K562 (cell line): ENCODE results near the gene CEP192. TPM values are rescaled to one million over a fixed set of nuclear protein-coding genes. Genes with fewer than 3 reads are reported as not detected.

Source experiments
- HDAC8 ChIP-seq: fragments of 450-650 bp; IDR thresholded peaks from 2 replicates; pipeline ENCODE4 v1.6.1; 2016; ENCODE audit warnings: mild to moderate bottlenecking, missing genetic modification characterization, moderate library complexity, missing compliant biosample characterization
- KAT8 ChIP-seq: fragments of 450-650 bp; IDR thresholded peaks from 2 replicates; pipeline ENCODE4 v1.6.1; 2016; ENCODE audit warnings: low read depth, mild to moderate bottlenecking
- NFYB ChIP-seq: IDR thresholded peaks from 2 replicates; pipeline ENCODE4 v1.6.1; 2011; ENCODE audit warnings: mild to moderate bottlenecking, moderate library complexity; ENCODE audit not compliant: insufficient read length; ENCODE audit errors: extremely low read depth
- RNF2 ChIP-seq: sonication (generic); IDR thresholded peaks from 2 replicates; pipeline ENCODE4 v1.6.1; 2016
- RUNX1 ChIP-seq: sonication (generic); IDR thresholded peaks from 2 replicates; pipeline ENCODE4 v1.6.1; 2016; ENCODE audit warnings: antibody characterized with exemption, low read depth
- TCFL5 ChIP-seq: fragments of 250-450 bp; sonication (Bioruptor Pico); conservative IDR thresholded peaks from 2 replicates; pipeline ENCODE4 v1.6.1; 2021; ENCODE audit warnings: mild to moderate bottlenecking, moderate library complexity, matching md5 sums
- WHSC1 ChIP-seq: IDR thresholded peaks from one replicate; pipeline ENCODE4 v1.6.1; 2012; ENCODE audit warnings: low read length, control low read depth, inconsistent platforms
- ZNF444 ChIP-seq: fragments of 250-450 bp; sonication (Bioruptor Pico); IDR thresholded peaks from 2 replicates; pipeline ENCODE4 v1.4.0; 2020; ENCODE audit warnings: mild to moderate bottlenecking, moderate library complexity
- polyA plus RNA-seq, 8 experiments: library from polyadenylated mRNA; depleted of rRNA in 4 of 8; stranded (reverse) in 5 of 8; unstranded in 3 of 8; fragments of >200 nt; fragmentation: Nextera tagmentation in 2 of 8; fragmentation: Illumina TruSeq in 1 of 8; extraction: Ambion mirVana in 2 of 8; extraction: Trizol in 1 of 8; gene quantifications; 2 replicates each; pipeline versions ENCODE4 v1.2.1 to v1.2.3, GENCODE V29; 2011 to 2014; ENCODE audit warnings: inconsistent platforms in 1 of 8, missing spikeins in 1 of 8
- total RNA-seq, 7 experiments: library from RNA; depleted of rRNA in 6 of 7; stranded (reverse); fragments of >200 nt in 6 of 7; fragmentation: Illumina TruSeq in 2 of 7; extraction: Trizol in 2 of 7; gene quantifications; 2 replicates each; pipeline versions ENCODE4 v1.2.1 to v1.2.3, GENCODE V29; 2011 to 2021; ENCODE audit warnings: low replicate concordance in 1 of 7
- TF ChIP-seq, protein P1 (sequence below): fragments of 450-650 bp; IDR thresholded peaks from 2 replicates; pipeline ENCODE4 v1.6.1; 2016
- TF ChIP-seq, protein P2 (sequence below): fragments of 200-600 bp; sonication (generic); IDR thresholded peaks from one replicate; pipeline ENCODE4 v1.6.1; 2012; ENCODE audit warnings: mild to moderate bottlenecking, low read depth, low read length, inconsistent platforms
- TF ChIP-seq, protein P3 (sequence below), 2 experiments: fragments of 200-800 bp in 1 of 2; sonication (Bioruptor generic) in 1 of 2; sonication (generic) in 1 of 2; formaldehyde crosslinking in 1 of 2; IDR thresholded peaks in 1 of 2; conservative IDR thresholded peaks in 1 of 2; 2 replicates each; pipeline versions ENCODE4 v1.5.0 to v1.6.1; 2016 to 2020; ENCODE audit warnings: missing compliant biosample characterization in 1 of 2, missing genetic modification characterization in 1 of 2, missing genetic modification reagents in 1 of 2

Gene CEP192
- total and polyA plus RNA-seq, 9 of the 15 experiments (the other 6 are each of a cell fraction or from before 2014, with no cell fraction given) = 14.4 to 54.4 (median 35.8) TPM

GRCh38 chr18:12990967-12991820, at the start of gene CEP192 (continued):
- TF ChIP-seq ZNF444 (CRISPR knock-in tag) (no peak), NFYB (peak; percentile 70), RUNX1 (no peak), KAT8 (no peak), TCFL5 (CRISPR knock-in tag) (no peak), RNF2 (0 out of 2 replicates have a peak, but pooled peaks have one; percentile 51), WHSC1 (no peak), HDAC8 (tag) (no peak)
- TF ChIP-seq, protein P1, sequence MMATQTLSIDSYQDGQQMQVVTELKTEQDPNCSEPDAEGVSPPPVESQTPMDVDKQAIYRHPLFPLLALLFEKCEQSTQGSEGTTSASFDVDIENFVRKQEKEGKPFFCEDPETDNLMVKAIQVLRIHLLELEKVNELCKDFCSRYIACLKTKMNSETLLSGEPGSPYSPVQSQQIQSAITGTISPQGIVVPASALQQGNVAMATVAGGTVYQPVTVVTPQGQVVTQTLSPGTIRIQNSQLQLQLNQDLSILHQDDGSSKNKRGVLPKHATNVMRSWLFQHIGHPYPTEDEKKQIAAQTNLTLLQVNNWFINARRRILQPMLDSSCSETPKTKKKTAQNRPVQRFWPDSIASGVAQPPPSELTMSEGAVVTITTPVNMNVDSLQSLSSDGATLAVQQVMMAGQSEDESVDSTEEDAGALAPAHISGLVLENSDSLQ = peak; percentile 55
- TF ChIP-seq, protein P2, sequence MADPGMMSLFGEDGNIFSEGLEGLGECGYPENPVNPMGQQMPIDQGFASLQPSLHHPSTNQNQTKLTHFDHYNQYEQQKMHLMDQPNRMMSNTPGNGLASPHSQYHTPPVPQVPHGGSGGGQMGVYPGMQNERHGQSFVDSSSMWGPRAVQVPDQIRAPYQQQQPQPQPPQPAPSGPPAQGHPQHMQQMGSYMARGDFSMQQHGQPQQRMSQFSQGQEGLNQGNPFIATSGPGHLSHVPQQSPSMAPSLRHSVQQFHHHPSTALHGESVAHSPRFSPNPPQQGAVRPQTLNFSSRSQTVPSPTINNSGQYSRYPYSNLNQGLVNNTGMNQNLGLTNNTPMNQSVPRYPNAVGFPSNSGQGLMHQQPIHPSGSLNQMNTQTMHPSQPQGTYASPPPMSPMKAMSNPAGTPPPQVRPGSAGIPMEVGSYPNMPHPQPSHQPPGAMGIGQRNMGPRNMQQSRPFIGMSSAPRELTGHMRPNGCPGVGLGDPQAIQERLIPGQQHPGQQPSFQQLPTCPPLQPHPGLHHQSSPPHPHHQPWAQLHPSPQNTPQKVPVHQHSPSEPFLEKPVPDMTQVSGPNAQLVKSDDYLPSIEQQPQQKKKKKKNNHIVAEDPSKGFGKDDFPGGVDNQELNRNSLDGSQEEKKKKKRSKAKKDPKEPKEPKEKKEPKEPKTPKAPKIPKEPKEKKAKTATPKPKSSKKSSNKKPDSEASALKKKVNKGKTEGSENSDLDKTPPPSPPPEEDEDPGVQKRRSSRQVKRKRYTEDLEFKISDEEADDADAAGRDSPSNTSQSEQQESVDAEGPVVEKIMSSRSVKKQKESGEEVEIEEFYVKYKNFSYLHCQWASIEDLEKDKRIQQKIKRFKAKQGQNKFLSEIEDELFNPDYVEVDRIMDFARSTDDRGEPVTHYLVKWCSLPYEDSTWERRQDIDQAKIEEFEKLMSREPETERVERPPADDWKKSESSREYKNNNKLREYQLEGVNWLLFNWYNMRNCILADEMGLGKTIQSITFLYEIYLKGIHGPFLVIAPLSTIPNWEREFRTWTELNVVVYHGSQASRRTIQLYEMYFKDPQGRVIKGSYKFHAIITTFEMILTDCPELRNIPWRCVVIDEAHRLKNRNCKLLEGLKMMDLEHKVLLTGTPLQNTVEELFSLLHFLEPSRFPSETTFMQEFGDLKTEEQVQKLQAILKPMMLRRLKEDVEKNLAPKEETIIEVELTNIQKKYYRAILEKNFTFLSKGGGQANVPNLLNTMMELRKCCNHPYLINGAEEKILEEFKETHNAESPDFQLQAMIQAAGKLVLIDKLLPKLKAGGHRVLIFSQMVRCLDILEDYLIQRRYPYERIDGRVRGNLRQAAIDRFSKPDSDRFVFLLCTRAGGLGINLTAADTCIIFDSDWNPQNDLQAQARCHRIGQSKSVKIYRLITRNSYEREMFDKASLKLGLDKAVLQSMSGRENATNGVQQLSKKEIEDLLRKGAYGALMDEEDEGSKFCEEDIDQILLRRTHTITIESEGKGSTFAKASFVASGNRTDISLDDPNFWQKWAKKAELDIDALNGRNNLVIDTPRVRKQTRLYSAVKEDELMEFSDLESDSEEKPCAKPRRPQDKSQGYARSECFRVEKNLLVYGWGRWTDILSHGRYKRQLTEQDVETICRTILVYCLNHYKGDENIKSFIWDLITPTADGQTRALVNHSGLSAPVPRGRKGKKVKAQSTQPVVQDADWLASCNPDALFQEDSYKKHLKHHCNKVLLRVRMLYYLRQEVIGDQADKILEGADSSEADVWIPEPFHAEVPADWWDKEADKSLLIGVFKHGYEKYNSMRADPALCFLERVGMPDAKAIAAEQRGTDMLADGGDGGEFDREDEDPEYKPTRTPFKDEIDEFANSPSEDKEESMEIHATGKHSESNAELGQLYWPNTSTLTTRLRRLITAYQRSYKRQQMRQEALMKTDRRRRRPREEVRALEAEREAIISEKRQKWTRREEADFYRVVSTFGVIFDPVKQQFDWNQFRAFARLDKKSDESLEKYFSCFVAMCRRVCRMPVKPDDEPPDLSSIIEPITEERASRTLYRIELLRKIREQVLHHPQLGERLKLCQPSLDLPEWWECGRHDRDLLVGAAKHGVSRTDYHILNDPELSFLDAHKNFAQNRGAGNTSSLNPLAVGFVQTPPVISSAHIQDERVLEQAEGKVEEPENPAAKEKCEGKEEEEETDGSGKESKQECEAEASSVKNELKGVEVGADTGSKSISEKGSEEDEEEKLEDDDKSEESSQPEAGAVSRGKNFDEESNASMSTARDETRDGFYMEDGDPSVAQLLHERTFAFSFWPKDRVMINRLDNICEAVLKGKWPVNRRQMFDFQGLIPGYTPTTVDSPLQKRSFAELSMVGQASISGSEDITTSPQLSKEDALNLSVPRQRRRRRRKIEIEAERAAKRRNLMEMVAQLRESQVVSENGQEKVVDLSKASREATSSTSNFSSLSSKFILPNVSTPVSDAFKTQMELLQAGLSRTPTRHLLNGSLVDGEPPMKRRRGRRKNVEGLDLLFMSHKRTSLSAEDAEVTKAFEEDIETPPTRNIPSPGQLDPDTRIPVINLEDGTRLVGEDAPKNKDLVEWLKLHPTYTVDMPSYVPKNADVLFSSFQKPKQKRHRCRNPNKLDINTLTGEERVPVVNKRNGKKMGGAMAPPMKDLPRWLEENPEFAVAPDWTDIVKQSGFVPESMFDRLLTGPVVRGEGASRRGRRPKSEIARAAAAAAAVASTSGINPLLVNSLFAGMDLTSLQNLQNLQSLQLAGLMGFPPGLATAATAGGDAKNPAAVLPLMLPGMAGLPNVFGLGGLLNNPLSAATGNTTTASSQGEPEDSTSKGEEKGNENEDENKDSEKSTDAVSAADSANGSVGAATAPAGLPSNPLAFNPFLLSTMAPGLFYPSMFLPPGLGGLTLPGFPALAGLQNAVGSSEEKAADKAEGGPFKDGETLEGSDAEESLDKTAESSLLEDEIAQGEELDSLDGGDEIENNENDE = no peak
- TF ChIP-seq, protein P3, sequence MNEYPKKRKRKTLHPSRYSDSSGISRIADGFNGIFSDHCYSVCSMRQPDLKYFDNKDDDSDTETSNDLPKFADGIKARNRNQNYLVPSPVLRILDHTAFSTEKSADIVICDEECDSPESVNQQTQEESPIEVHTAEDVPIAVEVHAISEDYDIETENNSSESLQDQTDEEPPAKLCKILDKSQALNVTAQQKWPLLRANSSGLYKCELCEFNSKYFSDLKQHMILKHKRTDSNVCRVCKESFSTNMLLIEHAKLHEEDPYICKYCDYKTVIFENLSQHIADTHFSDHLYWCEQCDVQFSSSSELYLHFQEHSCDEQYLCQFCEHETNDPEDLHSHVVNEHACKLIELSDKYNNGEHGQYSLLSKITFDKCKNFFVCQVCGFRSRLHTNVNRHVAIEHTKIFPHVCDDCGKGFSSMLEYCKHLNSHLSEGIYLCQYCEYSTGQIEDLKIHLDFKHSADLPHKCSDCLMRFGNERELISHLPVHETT (CRISPR knock-in tag; conservative IDR thresholded peaks at IDR 0.05 in 1 of 2, IDR thresholded peaks at IDR 0.05 in 1 of 2) = no peak
